Epidermal melanocyte (primary cell): ENCODE results near the gene ATP5MC3.
A peak's percentile ranks its signal among the peaks of the same experiment; 100 is the strongest.
"Not testable (repeated sequence)": the region's sequence is repeated elsewhere in the genome, so short reads cannot be mapped to it uniquely, and the experiment has no call there.

Source experiments
- DNase-seq: peaks from one replicate; pipeline ENCODE4 v3.0.0; 2011; ENCODE audit warnings: low spot score; ENCODE audit not compliant: insufficient read length

ATP5MC3 gene

DNA sequence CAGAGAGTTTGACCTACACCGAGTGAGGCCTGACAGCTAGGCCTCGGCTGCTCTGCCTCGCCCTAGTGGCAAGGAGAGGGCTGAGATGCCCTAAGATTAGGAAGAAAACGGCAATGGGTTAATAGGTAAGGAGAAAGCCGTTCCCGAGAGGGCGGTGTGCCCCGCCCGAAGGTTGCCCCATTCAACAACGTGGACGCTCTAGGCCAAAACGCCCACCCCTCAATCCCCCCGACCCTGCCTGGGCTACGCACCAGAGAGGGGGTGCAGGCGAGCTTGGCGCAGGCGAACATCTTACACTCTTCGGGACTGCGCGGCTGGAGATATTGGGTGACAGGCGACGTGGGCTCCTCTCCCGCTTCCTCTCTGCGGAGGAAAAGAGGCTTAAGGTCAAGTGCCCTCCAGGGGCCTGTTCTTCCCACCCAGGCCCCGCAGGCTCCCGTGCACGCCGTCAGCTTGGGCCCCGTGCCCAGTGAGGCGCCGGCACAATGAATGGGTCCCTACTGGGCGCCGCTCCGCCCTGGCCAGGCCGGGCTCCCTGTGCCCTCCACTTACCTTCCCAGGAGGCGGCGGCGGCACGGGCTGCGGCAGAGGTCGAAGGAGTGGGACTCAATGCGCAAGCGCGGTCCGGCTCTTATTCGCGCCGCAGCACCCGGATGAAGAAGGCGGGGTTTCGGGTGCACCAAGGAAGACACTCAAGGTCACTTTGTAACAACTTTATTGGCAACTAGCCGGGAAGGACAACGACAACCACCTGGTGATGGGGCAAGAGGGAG lies at the start of gene ATP5MC3:
TSS of gene ATP5MC3 (minus strand) at position 607 of the 773 bp plus-strand sequence. CDS start at position 290, 317 bp downstream.
- DNase-seq = peak; percentile 97

DNA sequence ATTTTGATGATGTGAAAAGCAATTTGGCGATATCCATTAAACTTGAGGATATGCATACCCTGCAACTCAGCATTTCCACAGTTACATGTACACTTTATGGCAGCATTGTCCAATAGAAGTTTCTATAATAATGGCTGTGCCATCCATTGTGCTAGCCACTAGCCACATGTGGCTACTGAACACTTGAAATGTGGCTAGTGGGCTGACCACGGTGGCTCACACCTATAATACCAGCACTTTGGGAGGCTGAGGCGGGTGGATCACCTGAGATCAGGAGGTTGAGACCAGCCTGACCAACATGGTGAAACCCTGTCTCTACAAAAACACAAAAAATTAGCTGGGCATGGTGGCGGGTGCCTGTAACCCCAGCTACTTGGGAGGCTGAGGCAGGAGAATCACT lies 47.1 kb upstream of the ATP5MC3 start:
- DNase-seq = not testable (repeated sequence)

- DNase-seq = no peak
Measured at GRCh38 chr2:175228179-175228578, 46.7 kb upstream of the ATP5MC3 start.

DNA sequence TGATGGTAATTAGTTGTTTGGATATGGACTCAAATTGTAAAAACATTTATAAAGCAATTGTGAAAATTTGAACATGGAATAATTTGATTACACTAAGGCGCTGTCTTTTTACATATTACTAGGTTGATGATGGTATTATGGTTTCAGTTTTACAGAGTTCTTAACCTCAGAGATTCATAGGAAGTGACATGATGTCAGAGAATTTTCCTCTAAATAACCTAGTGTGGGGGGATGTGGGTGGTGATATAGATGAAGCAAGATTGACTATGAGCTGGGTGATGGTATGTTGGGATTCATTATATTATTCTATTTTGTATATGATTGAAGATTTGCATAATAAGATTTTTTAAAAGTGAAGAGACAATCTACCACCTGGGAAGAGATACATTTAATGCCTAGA lies 45.9 kb upstream of the ATP5MC3 start:
- DNase-seq = no peak

GRCh38 chr2:175220075-175220474 lies 38.6 kb upstream of the ATP5MC3 start:
- no peak for DNase-seq

- no peak for DNase-seq
Measured at GRCh38 chr2:175218551-175218950, 37.0 kb upstream of the ATP5MC3 start.

GRCh38 chr2:175207741-175208438 lies 26.4 kb upstream of the ATP5MC3 start:
- no peak for DNase-seq

GRCh38 chr2:175206866-175207265 lies 25.4 kb upstream of the ATP5MC3 start:
- no peak for DNase-seq

- DNase-seq = no peak
Measured at GRCh38 chr2:175205523-175205922, 24.0 kb upstream of the ATP5MC3 start.

DNA sequence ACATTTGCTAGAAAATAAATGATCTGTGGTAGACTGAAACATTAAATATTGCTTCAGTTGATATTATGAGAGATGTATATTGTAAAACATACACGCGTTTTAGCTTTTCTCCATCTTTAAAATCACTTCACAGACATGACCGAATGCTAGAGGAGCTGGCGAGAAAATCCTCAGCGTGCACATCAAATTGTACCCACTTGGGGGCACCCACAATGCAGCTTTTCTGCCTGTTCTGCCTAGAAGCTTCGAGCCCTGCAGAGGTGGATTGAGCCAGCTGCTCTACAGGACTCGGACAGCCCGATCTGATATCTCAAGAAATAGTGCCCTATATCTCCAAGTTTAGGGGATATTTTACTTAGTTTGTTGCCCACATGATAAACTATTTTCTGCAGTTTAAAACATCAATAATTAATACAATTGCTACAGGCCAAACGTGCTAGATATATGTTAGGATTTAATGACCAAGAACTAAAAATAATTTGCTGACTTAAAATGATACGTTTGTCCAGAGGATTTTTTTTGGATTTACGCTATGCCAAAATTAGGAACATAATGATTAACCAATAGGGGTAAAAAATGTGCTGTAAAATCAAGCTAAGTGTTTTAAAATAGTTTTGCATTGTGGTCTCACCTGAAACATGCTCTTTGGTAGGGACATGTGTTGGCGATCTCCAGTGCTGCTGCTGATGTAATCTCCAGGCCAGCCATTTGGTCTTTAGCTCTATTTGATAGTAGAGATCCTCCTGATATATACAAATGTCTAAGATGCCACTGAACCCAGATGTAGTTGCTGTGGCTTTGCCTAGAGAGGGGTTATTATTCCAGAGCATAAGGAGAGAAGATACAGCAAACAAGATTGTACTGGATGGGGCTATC lies 22.3 kb upstream of the ATP5MC3 start:
- peak; percentile 38 for DNase-seq

DNA sequence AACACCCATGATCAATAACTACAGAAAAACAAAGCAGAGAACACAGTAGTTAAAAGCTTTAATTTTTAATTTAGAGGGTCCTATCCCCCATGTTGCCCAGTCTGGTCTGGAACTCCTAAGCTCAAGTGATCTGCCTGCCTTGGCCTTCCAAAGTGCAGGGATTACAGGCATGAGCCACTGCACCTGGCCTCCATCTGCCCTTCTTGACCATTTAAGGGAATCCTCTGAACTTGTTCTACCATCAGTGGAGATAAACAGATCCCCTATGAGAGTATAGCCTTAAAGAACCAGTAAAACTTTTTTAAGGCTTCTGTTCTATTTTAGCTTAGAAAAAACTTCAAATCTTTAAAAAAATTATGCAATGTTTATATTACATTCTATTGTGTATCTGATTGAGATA lies 13.5 kb upstream of the ATP5MC3 start:
- DNase-seq = no peak

DNA sequence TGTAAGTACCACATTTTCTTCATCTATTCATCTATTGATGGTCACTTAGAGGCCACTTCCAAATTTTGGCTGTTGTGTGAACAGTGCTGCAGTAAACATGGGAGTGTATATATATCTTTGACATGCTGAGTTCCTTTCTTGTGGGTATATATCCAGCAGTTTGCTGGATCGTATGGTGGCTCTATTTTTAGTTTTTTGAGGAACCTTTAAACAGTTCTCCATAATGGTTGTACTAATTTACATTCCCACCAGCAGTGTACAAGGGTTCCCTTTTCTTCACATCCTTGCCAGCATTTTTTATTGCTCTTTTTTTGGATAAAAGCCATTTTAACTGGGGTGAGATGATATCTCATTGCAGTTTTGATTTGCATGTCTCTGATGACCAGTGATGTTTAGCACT lies 7.3 kb upstream of the ATP5MC3 start:
- no peak for DNase-seq

GRCh38 chr2:175187378-175187777 lies 5.9 kb upstream of the ATP5MC3 start:
- no peak for DNase-seq

DNA sequence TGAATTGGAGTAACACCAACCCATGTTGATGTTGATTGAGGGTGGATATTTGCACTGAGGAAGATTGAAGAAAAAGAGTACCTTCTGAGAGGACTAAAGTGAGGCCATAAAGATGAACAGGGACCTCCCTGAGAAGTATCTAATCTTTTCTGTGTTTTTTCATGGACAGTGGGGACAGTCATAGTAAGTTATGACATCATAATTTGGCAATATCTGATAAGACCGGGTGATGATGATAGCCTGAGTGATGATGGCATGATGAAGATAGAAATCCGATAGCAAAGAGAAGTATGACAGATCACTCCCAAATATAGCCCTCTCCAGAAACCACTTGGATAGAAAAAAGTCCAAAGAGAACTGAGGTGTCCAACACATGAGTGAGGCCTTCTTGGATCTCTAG lies 2.2 kb upstream of the ATP5MC3 start:
- no peak for DNase-seq

DNA sequence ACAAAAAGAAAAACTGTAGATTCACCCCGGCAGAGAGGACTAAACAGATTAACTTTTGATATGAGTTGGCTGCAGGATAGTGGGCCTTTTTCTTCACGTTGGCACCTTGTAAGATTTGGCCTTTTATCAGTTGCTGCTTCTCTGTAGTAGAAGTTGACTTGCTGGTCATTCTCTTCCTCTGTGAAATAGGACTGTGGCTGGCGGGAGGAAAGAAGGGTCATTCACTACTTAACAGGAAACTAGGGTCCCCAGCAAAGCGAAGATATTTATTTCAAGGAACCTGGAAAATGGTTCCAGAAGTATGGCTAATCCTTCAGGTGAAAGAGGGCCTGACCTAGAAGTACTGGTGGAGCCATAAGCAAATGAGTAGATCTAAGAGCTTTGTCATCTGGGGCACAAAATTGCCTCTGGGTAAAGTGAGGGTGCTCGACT lies 383 bp upstream of the ATP5MC3 start:
- no peak for DNase-seq

DNA sequence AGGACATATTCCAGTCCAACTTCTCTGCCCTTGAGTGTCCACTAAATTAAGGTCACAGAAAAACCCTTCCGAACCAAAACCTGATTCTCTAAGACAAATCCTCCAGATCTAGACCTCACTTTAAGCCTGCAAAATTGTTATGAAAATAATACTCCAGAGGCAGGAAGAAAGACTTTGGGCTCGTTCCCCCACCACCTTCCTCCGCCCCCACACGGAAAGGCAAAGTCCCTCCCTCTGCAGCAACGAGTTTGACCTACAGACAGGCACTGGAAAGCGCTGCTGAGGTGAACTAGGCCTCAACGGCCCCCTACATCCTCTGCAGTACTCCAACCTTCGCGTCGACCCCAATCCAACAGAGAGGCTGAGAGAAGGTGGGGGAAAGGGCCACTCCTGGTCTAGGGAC lies 808 bp downstream of the ATP5MC3 start:
- DNase-seq = no peak

DNA sequence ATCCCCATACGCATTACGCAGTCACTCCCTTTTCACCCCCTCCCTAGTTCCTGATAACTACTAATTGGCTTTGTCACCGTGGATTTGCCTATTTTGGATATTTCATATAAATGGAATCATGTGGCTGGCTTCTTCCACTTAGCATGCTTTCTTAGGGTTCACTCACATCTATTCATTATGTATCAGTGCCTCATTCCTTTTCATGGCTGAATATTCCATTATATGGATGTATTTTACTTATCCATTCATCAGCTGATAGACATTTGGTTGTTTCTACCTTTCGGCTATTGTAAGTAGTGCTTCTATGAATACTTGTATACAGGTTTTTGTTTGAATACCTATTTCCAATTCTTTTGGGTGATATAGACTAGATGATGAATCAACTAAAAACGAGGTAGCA lies 4.9 kb downstream of the ATP5MC3 start:
- no peak for DNase-seq

DNA sequence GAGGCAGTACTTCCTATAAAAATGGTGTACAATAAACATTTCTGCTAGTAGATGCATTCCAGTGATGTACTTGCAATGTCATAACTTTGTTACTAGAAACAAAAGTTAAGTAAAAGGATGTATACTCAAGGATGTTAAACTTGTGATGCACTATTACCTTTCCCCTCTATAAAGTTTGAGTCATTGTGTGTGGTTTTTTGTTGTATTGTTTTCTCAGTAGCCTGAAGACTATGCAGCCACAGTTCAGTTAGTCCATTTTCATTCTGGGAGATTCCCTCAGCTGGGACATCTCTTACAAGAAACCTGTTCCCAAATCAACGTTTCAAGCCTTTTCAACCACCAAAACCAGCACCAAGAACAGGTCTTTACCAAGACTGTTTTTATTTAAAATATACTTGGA lies 5.6 kb downstream of the ATP5MC3 start:
- DNase-seq = no peak

GRCh38 chr2:175175320-175175719 lies 6.2 kb downstream of the ATP5MC3 start:
- DNase-seq = no peak

DNA sequence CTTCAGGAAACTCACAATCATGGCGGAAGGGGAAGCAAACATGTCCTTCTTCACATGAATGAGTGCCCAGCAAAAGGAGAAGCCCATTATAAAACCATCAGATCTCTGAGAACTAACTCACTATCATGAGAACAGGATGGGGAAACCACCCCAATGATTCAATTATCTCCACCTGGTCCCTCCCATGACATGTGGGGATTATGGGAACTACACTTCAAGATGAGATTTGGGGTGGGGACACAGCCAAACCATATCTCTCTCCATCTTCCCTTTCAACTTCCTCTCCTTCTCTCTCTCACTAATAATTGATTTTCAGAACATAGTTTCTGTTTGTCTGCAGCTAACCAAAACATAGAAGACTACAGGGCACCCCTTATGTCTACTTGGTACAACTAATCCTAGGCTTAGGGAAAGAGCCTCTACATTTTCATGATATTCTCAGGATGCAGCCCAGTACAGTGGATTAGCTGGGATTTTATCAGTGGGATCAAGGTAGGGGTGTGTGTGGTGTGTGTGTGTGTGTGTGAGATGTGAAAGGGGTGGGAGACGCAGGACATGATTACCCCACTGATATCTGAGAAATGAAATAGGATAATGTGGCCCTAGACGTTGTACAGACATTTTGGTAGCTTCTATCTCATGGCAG lies 10.7 kb downstream of the ATP5MC3 start:
- no peak for DNase-seq

GRCh38 chr2:175169191-175169590 lies 12.3 kb downstream of the ATP5MC3 start:
- no peak for DNase-seq
